Naive thymus-derived CD8-positive, alpha-beta T cell (primary cell): ENCODE data around the gene DLX6. TPM values are rescaled to one million over a fixed set of nuclear protein-coding genes. Genes with fewer than 3 reads are reported as not detected.

Source experiments
- ATAC-seq, 2 donors: fragments of 150-1000 bp; cut with Tn5 transposase in 1 of 2; sonication (Bioruptor Pico), chemical (Tn5 transposase) in 1 of 2; 1 replicate in 1 of 2; 2 replicates in 1 of 2; pipeline ENCODE4 v1.10.0; 2021; ENCODE audit warnings: mild to moderate bottlenecking in 2 of 2, moderate library complexity in 2 of 2
- POLR2A ChIA-PET: fragments of 350-600 bp; sonication (Branson Sonifier 250); formaldehyde crosslinking; loops from one replicate; lab custom pipeline; 2021; ENCODE audit warnings: antibody characterized with exemption; lab: Charles Lee
- DNase-seq, 10 donors: peaks; one replicate each; pipeline versions ENCODE4 v3.0.0 to v3.0.0-alpha.2; 2020 to 2022
- H3K27ac Mint-ChIP-seq, 10 donors: one replicate each; pipeline ENCODE4 v1.8.0; 2020 to 2022; ENCODE audit warnings: mild to moderate bottlenecking in 10 of 10, mixed read lengths in 10 of 10, moderate library complexity in 4 of 10, inconsistent platforms in 1 of 10
- H3K27me3 Mint-ChIP-seq, 5 donors: one replicate each; pipeline ENCODE4 v1.8.0; 2021 to 2022; ENCODE audit warnings: mixed read lengths in 5 of 5
- H3K36me3 Mint-ChIP-seq, 3 donors: one replicate each; pipeline ENCODE4 v1.8.0; 2020 to 2022; ENCODE audit warnings: mixed read lengths in 3 of 3, mild to moderate bottlenecking in 2 of 3, inconsistent platforms in 1 of 3
- H3K4me1 Mint-ChIP-seq, 4 donors: one replicate each; pipeline ENCODE4 v1.8.0; 2021 to 2022; ENCODE audit warnings: mixed read lengths in 4 of 4
- H3K4me3 Mint-ChIP-seq, 10 donors: one replicate each; pipeline ENCODE4 v1.8.0; 2020 to 2022; ENCODE audit warnings: mild to moderate bottlenecking in 10 of 10, mixed read lengths in 10 of 10, moderate library complexity in 6 of 10, inconsistent platforms in 1 of 10
- H3K9me3 Mint-ChIP-seq, 9 donors: one replicate each; pipeline ENCODE4 v1.8.0; 2020 to 2022; ENCODE audit warnings: mixed read lengths in 9 of 9, mild to moderate bottlenecking in 3 of 9, inconsistent platforms in 1 of 9, moderate library complexity in 1 of 9
- polyA plus RNA-seq, 3 donors: library from polyadenylated mRNA; unstranded; fragments of 300-500 nt; fragmentation: Illumina TruSeq; gene quantifications; one replicate each; pipeline ENCODE4 v1.2.3, GENCODE V29; 2021
- total RNA-seq, 8 experiments: library from RNA in 2 of 8; stranded (reverse) in 2 of 8; gene quantifications; one replicate each; pipeline ENCODE4 v1.2.3 and lab custom pipeline; 2021 to 2026

Gene DLX6
- total and polyA plus RNA-seq, 5 experiments from 2014 or later = not detected

DNA sequence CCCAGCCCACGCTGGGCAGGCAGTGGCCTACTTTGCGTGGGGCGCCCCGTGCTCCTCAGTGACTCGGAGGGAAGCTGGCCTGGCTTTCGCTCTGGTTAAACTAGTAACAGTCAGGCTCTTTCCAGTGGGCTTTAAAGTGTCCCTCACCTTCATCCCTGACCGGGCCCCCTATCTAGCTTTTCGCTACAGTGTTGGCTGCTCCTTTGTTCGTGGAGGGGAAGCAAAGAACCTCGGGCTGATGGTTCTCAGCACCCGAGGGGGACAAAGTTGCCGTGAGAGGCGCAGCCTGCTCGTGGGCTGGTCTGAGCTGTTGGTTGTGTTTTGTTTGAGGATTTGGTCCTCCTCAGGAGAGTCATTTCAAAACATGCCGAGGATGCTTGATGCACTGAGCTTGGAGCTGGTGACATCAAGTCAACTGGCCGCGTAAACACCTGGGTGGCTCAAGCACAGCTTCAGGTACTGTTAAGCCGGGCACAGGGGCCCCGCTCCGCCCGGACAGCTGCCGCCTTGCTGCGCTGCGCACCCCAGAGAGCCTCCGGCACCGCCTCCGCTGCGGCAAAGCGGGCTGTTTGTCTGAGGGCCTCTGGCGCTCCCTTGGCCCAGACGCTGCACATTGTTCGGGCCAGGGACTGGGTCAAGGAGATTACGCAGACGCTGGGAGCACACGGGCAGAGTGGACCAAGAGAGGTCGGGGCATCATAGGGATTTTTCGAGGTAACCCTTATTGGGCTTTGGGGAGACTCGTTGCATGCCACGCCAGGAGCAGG, 1.6 kb downstream of the DLX6 start:
- Mint-ChIP-seq H3K9me3 (peaks cover 0 to 20% (median 6%) of the 10 kb centered on the region in 9 donors), H3K36me3 (peaks cover 3 to 24% (median 9%) of the 10 kb centered on the region in 3 donors), H3K4me1 (peaks cover 12 to 27% (median 24%) of the 10 kb centered on the region in 4 donors), H3K4me3 (peak overlapping the region; percentile 62 to 92 (median 80)), H3K27ac (peak overlapping the region in 1 of 10 donors; percentile 23), H3K27me3 (peaks cover 62 to 85% (median 71%) of the 10 kb centered on the region in 5 donors)
- DNase-seq = peak in 1 of 10 donors; percentile 15
- peak; percentile 4 to 9 for ATAC-seq
- POLR2A ChIA-PET = no interaction called here

DNA sequence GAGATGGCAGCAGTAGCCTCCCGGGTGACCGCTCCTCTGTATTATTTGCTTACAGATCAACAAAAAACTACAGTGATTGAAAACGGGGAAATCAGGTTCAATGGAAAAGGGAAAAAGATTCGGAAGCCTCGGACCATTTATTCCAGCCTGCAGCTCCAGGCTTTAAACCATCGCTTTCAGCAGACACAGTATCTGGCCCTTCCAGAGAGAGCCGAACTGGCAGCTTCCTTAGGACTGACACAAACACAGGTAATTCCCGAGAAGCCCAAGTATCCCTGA, 2.2 kb downstream of the DLX6 start:
- peak overlapping the region in 3 of 10 donors; percentile 7 to 50 (median 34) for H3K4me3 Mint-ChIP-seq
- ATAC-seq (no peak), DNase-seq (no peak)
- peaks cover 0 to 22% (median 9%) of the 10 kb centered on the region in 9 donors for H3K9me3 Mint-ChIP-seq
- no peak overlapping the region for H3K27ac Mint-ChIP-seq
- peaks cover 12 to 27% (median 24%) of the 10 kb centered on the region in 4 donors for H3K4me1 Mint-ChIP-seq
- POLR2A ChIA-PET = no interaction called here
- H3K36me3 Mint-ChIP-seq = peaks cover 5 to 26% (median 8%) of the 10 kb centered on the region in 3 donors
- peaks cover 62 to 85% (median 70%) of the 10 kb centered on the region in 5 donors for H3K27me3 Mint-ChIP-seq

DNA sequence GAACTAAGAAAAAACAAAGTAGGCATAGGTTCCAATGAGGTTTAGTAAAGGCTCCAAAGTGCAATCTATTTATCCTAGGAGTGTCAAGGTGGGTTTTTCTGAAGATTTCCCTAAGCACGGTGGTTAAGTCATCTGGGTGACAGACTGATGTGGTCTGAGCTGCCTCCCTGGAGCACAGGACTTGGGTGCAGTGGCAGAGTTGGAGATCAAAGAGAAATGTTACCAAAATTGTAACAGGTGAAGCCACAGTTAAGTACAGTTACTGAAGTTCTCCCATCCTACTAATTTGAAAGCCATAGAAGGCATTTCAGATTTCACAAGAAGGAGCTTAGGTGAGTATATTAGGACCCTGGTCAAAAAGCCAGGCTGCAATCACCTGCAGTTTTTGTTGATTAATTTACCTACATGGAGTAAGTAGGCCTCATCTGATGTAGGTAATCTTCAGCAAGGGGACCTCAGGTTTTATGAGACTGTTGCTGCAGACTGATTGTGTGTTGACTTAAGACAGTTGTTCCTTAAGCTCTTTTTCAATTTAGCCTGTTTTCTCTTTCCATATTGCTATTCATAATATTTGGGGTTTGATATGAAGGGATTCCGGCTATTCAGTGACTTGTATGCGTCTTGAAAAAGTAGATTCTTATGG, 3.0 kb downstream of the DLX6 start:
- no peak overlapping the region for H3K4me3 Mint-ChIP-seq
- POLR2A ChIA-PET = no interaction called here

GRCh38 chr7:97009753-97010732, 4.7 kb downstream of the DLX6 start:
- Mint-ChIP-seq H3K27me3 (peaks cover 60 to 88% (median 75%) of the 10 kb centered on the region in 5 donors), H3K4me1 (peaks cover 6 to 14% (median 13%) of the 10 kb centered on the region in 4 donors), H3K4me3 (no peak overlapping the region), H3K36me3 (peaks cover 6 to 24% (median 8%) of the 10 kb centered on the region in 3 donors), H3K9me3 (peaks cover 0 to 23% (median 11%) of the 10 kb centered on the region in 9 donors), H3K27ac (peak overlapping the region in 1 of 10 donors; percentile 66)
- no peak for DNase-seq
- no peak for ATAC-seq
- POLR2A ChIA-PET = no interaction called here

More for the DNA sequence above, 3.0 kb downstream of the DLX6 start:
- peaks cover 0 to 23% (median 9%) of the 10 kb centered on the region in 9 donors for H3K9me3 Mint-ChIP-seq
- DNase-seq (no peak), ATAC-seq (no peak)
- H3K36me3 Mint-ChIP-seq = peaks cover 6 to 23% (median 7%) of the 10 kb centered on the region in 3 donors
- H3K27me3 Mint-ChIP-seq = peaks cover 60 to 85% (median 68%) of the 10 kb centered on the region in 5 donors
- peaks cover 8 to 24% (median 19%) of the 10 kb centered on the region in 4 donors for H3K4me1 Mint-ChIP-seq
- no peak overlapping the region for H3K27ac Mint-ChIP-seq

- peaks cover 0 to 23% (median 11%) of the 10 kb centered on the region in 9 donors for H3K9me3 Mint-ChIP-seq
- H3K27ac Mint-ChIP-seq = no peak overlapping the region
- peaks cover 8 to 24% (median 8%) of the 10 kb centered on the region in 3 donors for H3K36me3 Mint-ChIP-seq
- ATAC-seq (no peak), DNase-seq (no peak)
- POLR2A ChIA-PET = no interaction called here
- peaks cover 67 to 99% (median 84%) of the 10 kb centered on the region in 5 donors for H3K27me3 Mint-ChIP-seq
- H3K4me1 Mint-ChIP-seq = peaks cover 6 to 11% (median 9%) of the 10 kb centered on the region in 4 donors
- no peak overlapping the region for H3K4me3 Mint-ChIP-seq
Observed at GRCh38 chr7:97011104-97011503, 5.8 kb downstream of the DLX6 start.

GRCh38 chr7:97011536-97012364, 6.4 kb downstream of the DLX6 start:
- POLR2A ChIA-PET = no interaction called here
- no peak for DNase-seq
- H3K27me3 Mint-ChIP-seq = peaks cover 66 to 100% (median 87%) of the 10 kb centered on the region in 5 donors
- peaks cover 6 to 13% (median 9%) of the 10 kb centered on the region in 4 donors for H3K4me1 Mint-ChIP-seq
- H3K36me3 Mint-ChIP-seq = peaks cover 6 to 24% (median 8%) of the 10 kb centered on the region in 3 donors
- peak overlapping the region in 1 of 10 donors; percentile 2 for H3K27ac Mint-ChIP-seq
- ATAC-seq = no peak
- H3K4me3 Mint-ChIP-seq = no peak overlapping the region
- peaks cover 0 to 23% (median 11%) of the 10 kb centered on the region in 9 donors for H3K9me3 Mint-ChIP-seq

- Mint-ChIP-seq H3K9me3 (peaks cover 0 to 23% (median 11%) of the 10 kb centered on the region in 9 donors), H3K27me3 (peaks cover 66 to 100% (median 87%) of the 10 kb centered on the region in 5 donors), H3K4me3 (no peak overlapping the region), H3K36me3 (peaks cover 8 to 21% (median 8%) of the 10 kb centered on the region in 3 donors), H3K27ac (no peak overlapping the region), H3K4me1 (peaks cover 8 to 13% (median 10%) of the 10 kb centered on the region in 4 donors)
- DNase-seq = no peak
- no peak for ATAC-seq
- POLR2A ChIA-PET = no interaction called here
Observed at GRCh38 chr7:97012365-97013133, 7.2 kb downstream of the DLX6 start.

DNA sequence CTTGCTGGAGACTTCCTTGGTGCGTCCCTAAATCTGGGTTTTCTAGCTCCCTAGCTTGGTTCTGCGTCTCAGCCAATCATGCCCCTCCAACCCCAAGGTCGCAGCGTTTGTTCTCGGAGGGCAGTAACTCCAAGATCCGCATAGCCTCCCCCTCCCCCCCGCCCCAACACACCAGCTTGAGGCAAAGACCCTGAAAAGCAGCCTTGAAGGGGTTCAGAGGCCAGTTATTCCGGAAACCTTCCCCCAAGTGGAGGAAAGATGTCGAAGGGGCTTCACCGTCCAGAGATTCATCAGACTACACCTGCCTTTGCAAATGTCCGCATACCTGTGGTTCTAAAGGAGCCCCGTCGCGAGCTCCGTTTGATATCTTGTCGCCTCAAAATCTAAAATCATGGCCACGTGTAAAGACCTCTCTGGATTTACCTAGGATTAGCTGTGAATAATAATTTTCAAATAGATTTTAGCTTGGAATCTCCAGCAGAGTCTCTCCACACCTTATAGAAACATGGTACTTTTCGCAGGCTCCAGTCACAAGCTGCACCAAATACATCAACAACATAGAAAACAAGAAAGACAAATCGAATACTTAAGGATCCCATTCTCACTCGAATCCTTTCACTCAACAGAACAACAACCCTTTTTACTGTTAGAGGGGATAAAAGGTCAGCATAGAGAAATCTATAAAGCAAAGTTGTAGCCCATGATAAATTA, 7.9 kb downstream of the DLX6 start:
- Mint-ChIP-seq H3K4me1 (peaks cover 8 to 17% (median 11%) of the 10 kb centered on the region in 4 donors), H3K9me3 (peaks cover 0 to 23% (median 11%) of the 10 kb centered on the region in 9 donors), H3K4me3 (no peak overlapping the region), H3K36me3 (peaks cover 8 to 16% (median 8%) of the 10 kb centered on the region in 3 donors), H3K27ac (peak overlapping the region in 1 of 10 donors; percentile 3), H3K27me3 (peaks cover 62 to 100% (median 86%) of the 10 kb centered on the region in 5 donors)
- POLR2A ChIA-PET = no interaction called here
- DNase-seq (no peak), ATAC-seq (no peak)

DNA sequence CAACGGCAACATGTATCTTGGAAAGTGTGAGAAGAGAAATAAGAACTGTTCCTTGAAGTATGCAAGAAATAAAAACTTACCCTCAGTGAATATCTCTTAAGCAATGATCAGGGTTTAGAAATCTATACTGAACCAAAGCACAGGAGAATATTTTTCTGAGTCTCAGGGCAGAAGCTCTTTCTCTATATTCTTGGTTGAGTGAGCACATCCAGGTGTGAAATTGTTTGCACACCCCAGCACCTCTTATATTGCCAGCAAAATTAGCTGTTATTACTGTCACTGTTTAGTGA, 8.4 kb downstream of the DLX6 start:
- Mint-ChIP-seq H3K27ac (no peak overlapping the region), H3K27me3 (peaks cover 60 to 100% (median 86%) of the 10 kb centered on the region in 5 donors), H3K9me3 (peaks cover 0 to 23% (median 11%) of the 10 kb centered on the region in 9 donors), H3K4me1 (peaks cover 10 to 17% (median 11%) of the 10 kb centered on the region in 4 donors), H3K36me3 (peaks cover 8 to 16% (median 8%) of the 10 kb centered on the region in 3 donors), H3K4me3 (no peak overlapping the region)
- ATAC-seq = no peak
- no peak for DNase-seq
- POLR2A ChIA-PET = no interaction called here

GRCh38 chr7:97014145-97014750, 8.9 kb downstream of the DLX6 start:
- H3K4me3 Mint-ChIP-seq = no peak overlapping the region
- H3K4me1 Mint-ChIP-seq = peaks cover 10 to 17% (median 13%) of the 10 kb centered on the region in 4 donors
- H3K27me3 Mint-ChIP-seq = peaks cover 62 to 100% (median 88%) of the 10 kb centered on the region in 5 donors
- peaks cover 0 to 23% (median 11%) of the 10 kb centered on the region in 9 donors for H3K9me3 Mint-ChIP-seq
- H3K36me3 Mint-ChIP-seq = peaks cover 8 to 16% (median 8%) of the 10 kb centered on the region in 3 donors
- POLR2A ChIA-PET = no interaction called here
- no peak for ATAC-seq
- H3K27ac Mint-ChIP-seq = no peak overlapping the region
- no peak for DNase-seq
